CD4-positive, alpha-beta T cell treated with Interleukin-10 for 1 hour (primary cell): ENCODE results near the gene CYB5RL.
"Not testable (repeated sequence)": the region's sequence is repeated elsewhere in the genome, so short reads cannot be mapped to it uniquely, and the experiment has no call there.

Experiments
- DNase-seq: peaks from one replicate; pipeline ENCODE4 v3.0.0-alpha.2; 2020

Gene CYB5RL

GRCh38 chr1:54199765-54200518, at the start of gene CYB5RL, which contains the start of gene MRPL37:
Gene CYB5RL (minus strand): TSS chr1:54200030. CDS start chr1:54195616, 4,414 bp downstream.
Gene MRPL37 (plus strand): TSS chr1:54200167. CDS start chr1:54200244, 77 bp downstream.
- peak; percentile 94 for DNase-seq

DNA sequence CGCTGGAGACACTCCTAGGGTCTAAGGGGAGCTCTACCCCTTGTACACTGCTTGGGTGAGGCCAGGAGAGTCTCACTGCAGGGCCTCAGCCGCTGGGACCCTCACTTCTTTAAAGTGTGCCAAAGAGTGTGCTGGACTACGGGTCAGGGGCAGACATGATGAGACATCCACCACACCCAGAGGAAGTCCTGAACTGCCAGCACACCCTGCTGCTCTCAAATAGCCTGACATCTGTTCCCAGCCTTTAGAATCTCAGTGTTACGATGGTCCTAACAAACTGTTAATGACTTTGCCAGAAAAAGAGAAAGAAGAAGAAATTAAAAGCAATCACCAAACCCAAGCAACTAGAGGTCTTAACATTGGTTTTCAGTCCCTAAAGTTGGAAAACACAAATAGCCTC, 49.1 kb upstream of the CYB5RL start:
- no peak for DNase-seq

GRCh38 chr1:54247863-54248515, 48.2 kb upstream of the CYB5RL start:
- no peak for DNase-seq

DNA sequence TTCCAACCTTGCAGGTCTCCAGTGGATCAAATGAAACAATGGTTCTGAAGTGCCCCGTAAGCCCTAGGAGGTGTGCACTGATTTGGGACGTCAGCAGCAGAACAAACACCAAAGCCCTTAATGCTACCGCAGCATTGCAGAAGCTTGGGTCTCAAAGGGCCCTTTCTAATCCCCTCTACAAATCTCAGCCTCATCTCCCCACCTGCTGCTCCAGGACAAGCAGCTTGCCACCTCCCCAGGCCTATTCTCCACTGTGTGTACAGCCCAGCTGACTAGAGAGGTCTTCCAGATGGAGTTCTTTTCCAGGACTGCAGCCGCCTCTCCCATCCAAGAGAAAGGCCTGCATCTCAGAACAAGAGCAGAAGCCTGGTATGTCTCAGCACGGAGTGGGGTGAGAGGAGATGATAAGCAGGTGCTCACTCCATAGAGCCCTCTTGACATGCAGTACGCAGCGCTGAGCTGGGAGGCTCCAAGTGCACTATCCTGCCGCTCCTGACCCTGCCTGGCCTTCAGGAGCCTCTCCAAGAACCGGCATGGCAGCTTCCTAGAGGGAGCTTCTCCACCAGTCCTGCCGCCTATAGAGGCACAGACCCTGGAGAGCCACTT, 46.4 kb upstream of the CYB5RL start:
- DNase-seq, result no peak

- DNase-seq, result no peak
Measured at GRCh38 chr1:54245501-54245900, 45.7 kb upstream of the CYB5RL start.

DNA sequence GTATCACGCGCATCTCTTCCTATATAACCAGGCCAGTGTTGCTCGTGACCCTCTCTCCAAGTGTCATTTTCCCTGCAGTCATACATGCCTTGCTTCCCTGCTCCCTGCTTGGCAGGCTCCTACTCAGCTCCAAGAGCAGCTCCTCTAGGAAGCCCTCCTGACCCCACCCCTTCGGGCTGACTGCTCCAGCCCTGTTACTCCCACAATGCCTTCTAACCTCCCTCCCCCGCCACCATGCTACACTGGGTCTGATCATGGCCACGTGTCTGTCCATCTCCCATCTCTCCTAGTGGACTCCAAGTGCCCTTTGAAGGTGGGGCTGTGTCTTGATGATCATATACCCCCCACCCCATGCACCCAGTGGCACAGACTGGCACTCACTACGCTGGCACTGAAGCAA, 44.8 kb upstream of the CYB5RL start:
- no peak for DNase-seq

DNA sequence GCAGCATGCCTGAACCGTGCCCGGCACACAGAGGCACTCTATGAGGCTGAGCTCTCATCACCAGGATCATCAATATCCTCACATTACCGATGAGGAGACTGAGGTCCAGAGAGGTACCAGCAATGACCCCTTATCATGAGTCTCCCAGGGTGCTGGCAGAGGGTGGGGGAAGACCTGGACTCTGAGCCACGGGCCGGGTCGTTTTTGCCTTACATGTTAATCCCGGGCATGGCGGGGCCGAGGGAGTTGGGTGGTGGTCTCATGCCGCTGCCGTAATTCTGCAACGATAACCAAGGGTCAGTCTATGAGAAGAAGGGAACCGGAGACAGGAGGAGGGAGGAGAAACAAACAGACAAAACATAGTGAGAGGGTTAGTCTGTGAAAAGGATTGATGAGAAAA, 43.2 kb upstream of the CYB5RL start:
- DNase-seq, result no peak

DNA sequence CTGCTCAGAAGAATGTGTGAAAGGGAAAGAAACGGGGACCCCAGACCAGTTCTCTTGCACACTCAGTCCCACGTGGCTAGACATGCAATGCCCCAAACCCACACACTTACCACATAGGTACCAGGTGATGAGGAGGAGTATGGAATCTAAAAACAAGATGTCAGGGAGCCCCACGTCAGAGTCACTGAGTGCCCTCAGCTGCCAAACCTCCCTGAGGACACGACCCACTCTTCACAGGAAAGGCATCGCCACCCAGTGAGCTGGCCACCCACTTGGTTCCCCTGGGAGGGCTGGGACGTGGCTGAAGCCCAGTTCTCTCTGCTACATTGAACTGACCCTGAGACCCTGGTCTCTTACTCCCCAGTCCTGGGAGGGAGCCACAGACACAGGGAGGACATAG, 41.5 kb upstream of the CYB5RL start:
- no peak for DNase-seq

GRCh38 chr1:54240741-54241335, 41.0 kb upstream of the CYB5RL start:
- no peak for DNase-seq

- DNase-seq, result no peak
Measured at GRCh38 chr1:54239631-54240031, 39.8 kb upstream of the CYB5RL start.

GRCh38 chr1:54239035-54239383, 39.2 kb upstream of the CYB5RL start:
- DNase-seq, result no peak

DNA sequence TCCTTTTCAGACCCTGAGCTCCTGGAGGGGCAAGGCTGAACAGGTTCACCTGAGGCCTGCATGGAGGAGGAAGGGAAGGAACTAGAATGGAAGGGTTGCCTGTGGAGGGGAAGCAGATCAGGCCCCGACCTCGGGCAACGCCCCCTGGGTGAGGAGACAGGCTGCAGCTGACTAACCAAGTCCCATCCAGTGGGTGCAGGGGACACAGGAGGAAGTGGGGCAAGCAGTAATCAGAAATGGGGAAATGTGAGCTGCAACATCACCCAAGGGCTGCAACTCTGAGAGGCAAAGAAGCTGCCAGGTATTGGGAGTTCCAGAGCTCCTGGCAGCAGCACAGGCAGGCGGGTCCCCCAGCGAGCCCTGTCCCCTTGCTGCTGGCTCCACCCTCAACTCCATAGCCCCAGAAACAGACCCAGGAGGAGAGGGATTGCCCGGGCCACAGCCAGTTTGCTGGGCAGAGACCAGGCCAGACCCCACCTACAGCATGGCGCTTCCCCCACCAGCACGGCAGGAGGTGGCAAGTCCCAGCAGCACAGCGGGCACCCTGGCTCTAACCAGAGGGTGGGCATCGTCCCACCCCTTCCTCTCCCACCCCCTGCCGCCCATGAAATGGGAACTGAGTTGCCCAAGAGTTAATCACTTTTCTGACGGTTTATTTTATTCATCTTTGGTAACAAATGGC, 38.7 kb upstream of the CYB5RL start:
- no peak for DNase-seq

DNA sequence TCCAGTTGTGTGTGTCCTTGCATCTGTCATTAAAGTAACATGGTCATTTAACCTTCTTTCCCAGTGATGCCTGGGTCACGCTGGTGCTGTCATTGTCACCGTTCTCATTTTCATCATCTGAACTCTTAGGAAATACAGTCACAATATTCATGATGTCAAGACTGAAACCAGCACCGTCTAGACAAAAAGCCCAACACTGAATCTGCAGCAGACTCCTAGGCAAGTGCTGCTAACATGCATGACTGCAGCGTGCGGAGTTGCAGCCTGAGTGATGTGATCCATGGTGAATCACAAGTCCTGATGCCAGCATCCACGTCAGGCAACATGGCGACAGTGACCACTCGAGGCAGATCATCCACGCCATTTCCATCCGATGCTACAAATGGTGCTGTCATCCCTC, 37.8 kb upstream of the CYB5RL start:
- no peak for DNase-seq

- DNase-seq, result no peak
Measured at GRCh38 chr1:54234284-54234683, 34.5 kb upstream of the CYB5RL start.

- not testable (repeated sequence) for DNase-seq
Measured at GRCh38 chr1:54233196-54233595, 33.4 kb upstream of the CYB5RL start.

DNA sequence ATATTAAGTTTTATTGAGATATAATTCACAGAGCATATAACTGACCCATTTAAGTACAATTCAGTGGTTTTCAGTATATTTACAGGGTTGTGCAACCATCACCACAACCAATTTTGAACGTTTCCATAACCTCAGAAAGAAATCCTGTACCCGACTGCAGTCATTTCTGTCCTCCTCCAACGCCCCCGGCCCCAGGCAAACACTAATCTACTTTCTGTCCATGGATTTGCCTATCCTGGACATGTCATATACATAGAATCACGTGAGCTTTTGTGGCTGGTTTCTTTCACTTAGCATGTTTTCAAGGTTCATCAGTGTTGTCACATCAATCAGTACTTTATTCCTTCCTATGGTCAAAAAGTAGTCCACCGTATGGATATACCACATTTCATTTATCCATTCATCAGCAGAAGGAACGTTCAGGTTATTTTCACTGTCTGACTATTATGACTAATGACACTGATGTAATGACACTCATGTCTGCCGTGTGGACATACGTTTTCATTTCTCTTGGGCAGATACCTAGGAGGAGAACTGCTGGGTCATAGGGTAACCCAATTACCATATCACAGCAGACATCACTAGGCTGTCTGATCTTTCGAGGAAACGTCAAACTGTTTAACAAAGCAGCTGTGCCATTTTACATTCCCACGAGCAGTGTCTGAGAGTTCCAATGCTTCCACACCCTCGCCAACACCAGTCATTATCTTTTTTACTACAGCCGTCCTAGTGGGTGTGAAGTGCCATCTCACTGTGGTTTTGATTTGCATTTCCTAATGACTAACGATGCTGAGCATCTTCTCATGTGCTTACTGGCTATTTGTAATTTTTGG, 30.9 kb upstream of the CYB5RL start:
- DNase-seq, result peak; percentile 14

- no peak for DNase-seq
Measured at GRCh38 chr1:54229281-54229891, 29.6 kb upstream of the CYB5RL start.

GRCh38 chr1:54228638-54229079, 28.8 kb upstream of the CYB5RL start:
- no peak for DNase-seq

DNA sequence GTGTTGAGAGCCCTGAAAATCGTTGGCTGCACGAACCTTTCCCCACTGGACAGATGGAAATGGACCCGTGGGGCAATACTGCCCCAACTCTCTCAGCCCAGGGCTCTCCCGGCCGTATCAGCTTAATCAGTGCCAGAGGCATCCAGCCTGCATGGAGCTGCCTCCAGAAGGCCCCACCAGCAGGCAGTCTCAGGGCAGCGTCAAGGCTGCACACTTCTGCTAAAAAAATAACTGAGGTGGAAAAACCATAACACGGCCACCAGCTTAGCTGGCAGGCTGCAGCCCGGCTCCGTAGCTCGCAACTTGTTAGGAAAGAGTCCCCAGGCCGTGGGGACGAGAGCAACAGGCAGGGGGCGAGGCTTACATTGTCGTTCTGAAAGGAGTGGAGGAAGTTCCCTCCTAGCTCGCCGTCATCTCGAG, 28.1 kb upstream of the CYB5RL start:
- DNase-seq, result no peak

DNA sequence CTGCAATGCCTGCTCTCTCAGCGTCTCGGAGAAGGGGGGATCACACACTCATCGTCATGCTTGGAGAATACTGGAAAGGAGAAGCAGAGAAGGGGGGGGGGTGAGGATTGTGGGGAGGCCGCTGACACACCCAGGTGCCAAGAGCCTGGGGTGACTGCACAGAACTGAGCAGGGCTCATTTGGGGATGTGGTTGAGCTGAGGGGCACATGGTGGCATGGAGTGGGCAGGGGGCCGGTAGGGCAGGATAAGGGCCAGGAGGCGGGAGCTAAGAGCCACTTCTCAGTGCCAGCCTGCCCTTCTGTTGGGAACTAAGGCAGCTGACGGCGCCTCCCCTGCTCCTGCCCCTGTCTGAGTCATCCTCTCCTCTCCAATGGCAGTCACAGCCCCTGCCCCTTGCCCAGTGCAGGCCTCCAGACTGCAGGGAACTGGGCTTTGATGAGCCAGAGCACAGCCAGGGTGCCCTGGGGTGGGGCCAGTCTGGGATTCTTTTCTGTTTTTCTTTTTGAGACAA, 27.3 kb upstream of the CYB5RL start:
- no peak for DNase-seq

DNA sequence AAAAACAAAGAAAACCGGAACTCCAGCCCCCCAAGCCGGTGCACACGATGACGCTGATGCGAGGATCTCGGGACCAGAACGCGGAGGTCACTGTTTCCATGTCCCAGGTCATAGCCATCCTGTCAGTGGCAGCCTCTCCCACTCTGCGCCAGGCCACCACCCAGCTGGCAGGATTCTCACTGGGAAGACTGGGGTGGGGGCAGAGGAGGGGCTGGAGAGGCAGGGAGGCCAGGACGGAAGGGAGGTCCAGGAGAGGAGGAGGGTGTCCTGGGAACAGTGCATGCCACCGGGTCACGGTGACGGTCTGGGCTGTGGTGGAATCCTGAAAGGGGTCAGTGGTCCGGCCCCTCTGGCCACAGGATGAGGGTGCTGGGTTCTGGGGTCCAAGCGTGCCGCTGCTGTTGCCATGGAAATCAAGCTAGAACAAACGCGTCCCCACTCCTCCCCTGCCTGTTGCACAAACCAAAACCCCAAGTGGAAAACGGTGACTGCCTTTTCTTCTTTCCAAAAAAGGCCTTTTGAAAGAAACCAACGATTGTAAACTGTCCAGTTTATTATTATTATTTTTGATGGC, 26.2 kb upstream of the CYB5RL start:
- no peak for DNase-seq
